GM18502 (cell line): ENCODE results near the gene PSG3.
"Not testable (repeated sequence)": the region's sequence is repeated elsewhere in the genome, so short reads cannot be mapped to it uniquely, and the experiment has no call there.

Source experiments
- ATAC-seq: cut with Tn5 transposase; IDR thresholded peaks from one replicate; pipeline ENCODE4 v1.9.1; 2021; ENCODE audit warnings: mild to moderate bottlenecking; ENCODE audit not compliant: unreplicated experiment, poor library complexity

Gene PSG3

DNA sequence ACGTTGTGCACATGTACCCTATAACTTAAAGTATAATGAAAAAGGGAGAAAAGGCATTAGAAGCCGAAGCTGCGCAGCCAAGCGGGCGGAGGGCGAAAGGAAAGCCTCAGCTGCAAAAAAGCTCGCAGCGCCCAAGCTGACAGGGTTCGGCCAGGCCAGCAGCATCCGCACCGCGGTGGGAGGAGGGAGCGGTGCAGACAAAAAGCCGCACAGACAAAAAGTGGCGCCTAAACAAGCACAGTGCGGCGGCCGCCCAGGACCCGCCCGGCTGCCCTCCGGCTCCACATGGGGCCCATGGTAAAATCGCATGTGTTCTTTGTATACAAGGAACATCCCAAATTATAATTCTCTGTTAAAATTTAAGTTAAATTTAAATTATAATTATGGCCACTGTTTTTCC is 42.4 kb downstream of the PSG3 start:
- no peak for ATAC-seq

DNA sequence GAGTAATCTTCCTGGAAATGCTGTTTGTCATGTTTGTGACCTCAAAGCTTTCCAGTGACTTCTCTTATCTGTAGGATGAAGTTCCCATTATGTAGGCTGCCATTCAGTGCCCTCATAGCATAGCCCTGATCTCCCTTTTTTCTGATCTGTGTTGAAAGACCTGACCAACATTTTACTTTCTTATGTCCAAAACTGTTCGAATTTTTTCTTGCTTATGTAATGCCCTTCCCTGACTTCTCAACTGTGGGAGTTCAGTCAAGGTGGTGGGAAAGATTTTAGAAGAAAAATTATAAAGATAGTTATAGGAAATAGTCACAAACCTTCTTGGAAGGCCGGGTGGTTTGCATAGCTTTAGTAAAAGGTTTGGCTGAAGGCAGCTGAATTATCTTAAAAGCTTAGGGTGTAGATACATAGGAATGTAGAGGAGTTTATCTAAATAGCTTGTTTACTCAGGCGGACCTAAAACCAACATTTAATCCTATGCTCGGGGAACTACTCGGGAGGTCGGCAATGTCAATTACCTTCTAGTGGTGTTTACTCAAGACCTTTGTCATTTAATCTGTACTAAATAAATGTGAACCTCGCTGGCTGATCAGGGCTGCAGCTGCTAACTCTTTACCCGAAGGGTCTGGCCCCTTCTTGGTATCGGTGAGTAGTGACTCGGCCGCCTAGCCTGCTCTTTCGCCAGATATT is 44.3 kb downstream of the PSG3 start:
- no peak for ATAC-seq

DNA sequence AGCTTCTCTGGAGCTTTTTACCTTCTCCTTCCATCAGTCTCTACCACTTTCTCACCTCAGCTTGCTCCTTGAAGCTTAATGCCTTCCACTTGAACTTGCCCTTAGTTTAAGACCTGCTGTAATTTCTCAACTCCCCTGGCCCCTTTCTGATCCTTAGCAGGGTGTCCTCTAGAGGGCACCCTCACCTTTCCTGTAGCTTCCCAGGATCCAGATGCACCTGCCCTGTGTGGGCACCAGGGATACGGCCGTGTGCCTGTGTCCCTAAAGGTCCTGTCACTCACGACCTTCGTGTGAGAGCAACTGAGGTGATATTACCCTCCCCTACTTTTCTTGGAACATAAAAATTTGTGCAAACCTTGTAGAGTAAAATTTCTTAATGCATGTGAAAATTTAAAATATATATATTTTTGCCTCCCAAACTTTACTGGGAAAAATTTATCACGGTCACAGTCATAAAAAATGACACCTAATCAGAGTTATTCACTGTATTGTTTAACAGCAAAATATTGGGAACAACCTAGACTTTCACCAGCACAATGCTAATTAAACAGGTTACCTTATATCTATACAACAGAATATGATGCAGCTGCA is 46.4 kb downstream of the PSG3 start:
- ATAC-seq: no peak

DNA sequence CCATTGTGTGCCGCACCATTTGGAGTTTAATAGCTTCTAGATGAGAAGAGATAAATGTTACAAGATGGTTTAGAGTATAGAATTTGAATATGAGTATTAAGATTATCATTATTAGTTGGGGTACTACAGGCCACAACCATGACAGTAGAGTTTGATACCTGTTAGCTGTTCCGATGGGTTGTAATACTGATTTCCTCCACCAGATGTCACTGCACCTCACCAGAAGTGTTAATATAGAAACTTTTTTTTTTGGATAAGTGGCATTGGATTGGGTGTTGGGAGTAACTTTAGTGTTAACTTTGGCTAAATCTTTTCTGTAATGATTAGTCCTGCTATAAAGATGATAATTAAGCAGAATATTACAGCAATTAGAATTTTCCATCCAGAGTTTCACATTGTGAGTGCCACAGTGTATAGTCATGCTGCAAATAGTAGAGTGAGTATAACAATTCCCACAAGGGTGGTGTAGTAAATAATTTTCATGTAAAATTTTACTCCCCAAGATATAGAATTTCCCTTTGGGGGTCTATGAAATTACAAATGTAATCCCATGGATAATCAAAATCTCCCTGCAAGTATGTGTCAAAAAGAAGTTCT is 56.3 kb downstream of the PSG3 start:
- ATAC-seq: no peak

DNA sequence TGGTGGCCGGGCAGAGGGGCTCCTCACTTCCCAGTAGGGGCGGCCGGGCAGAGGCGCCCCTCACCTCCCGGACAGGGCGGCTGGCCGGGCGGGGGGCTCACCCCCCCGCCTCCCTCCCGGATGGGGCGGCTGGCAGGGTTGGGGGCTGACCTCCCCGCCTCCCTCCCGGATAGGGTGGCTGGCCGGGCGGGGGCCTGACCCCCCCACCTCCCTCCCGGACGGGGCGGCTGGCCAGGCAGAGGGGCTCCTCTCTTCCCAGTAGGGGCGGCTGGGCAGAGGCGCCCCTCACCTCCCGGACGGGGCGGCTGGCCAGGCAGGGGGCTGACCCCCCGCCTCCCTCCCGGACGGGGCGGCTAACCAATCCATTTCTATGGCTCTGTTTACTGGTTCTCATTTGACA is 64.0 kb downstream of the PSG3 start:
- ATAC-seq: not testable (repeated sequence)

DNA sequence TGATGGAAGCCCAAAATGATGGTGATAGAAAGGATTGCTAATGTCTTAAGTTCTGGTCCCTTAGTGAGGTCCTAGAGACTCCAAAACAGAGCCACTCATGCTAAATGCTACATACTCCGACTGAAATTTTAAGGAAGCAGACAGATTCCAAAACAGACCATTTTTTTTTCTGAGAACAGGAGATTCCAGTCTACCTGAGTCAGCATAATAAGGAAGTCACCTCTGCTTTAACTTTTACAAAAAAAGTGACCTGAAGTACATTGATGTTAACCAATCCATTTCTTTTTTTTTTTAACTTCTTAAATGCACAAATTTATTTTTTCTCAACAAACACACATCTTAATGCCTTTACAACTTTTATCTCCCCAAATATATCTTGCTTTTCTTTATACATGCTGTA is 65.7 kb downstream of the PSG3 start:
- not testable (repeated sequence) for ATAC-seq
